SIG-M5 treated with dmso at 0.1 percent for 504 hours (cell line): ENCODE data around the gene TEKTIP1.

Experiments
- DNase-seq: peaks from one replicate; lab custom pipeline; 2025; ENCODE audit not compliant: unreplicated experiment; lab: John Stamatoyannopoulos, UW

TEKTIP1 gene

DNA sequence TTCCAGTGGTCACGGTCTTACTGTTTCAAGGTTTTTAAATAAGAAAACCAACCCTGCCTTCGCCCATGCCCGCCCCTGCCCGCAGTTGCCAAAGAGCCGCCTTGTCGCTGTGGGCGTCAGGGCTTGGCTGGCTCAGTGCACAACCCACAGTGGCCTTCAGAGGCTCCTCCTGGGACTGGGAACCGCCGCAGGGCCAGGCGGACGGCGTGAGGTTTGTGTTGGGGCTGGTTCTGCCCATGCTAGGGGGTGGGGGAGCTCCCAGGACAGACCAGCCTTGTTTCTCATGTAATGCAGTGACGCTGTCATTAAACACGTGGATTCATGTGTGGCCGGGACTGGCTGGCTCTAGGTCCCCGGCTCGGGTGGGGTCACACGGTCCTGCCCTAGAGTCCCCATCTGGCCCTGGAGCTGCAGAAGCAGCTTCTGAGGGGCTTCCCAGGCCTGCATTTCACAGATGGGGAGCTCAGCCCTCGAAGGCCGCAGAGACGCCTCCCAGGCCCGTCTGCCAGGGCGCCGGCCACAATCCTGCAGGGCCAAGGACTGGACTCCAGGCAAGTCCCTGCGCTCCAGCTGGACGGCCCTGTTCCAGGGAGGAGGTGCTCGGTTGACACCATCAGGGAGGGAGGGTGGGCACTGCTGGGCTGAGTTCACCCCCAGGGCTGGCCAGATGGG lies 2.4 kb upstream of the TEKTIP1 start:
- no peak for DNase-seq

DNA sequence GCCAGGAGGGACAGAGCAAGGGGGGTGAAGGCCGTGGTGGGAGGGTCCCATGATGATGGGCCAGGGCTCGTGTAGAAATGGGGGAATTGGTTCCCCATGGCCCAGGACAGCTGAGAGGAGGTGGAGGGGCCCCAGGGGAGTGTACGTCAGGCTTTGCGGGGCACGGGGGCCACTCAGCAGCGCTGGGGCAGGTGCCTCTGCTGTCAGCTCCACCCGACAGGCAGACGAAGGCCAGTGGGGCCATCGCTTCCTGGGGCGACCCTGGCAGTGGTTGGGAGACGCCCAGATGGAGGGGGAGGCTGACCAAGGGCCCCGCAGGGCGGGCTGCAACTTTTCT lies 1.9 kb upstream of the TEKTIP1 start:
- DNase-seq: no peak

DNA sequence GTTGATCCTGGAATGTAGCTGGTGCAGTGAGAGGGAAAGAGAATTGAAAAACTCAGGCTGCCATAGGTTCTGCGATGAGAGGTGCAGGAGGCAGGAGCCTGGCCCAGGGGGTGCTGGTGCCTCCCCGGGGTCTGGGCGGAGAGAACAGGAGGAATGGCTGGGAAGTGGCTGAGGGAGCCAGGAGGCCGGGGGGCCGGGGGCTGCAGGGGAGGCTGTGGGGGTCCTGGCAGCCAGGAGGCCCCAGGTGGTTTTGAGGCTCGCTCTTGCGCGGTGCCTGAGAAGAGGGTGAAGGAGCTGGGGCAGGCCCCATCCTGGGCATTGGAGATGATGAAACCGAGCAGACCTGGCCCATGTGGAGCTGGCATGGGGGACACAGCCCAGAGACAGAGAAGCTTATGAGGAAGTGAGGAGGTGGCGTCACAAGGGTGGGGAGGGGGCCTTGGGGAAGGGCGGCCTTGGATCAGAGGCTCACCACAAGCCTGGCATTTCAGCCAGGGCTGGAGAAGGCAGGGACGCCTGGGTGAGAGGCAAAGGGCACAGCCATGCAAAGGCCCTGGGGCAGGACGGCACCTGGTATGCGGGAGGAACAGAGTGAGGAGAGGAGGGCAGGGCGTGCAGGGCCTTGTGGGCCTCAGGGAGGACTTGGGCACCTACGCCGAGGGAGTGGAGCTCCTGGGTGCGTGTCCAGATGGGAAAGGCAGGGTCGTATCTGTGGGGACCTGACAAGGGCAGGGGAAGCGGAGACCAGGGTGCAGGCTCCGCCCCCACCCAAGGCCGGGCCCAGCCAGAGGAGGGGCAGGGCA lies 1.3 kb upstream of the TEKTIP1 start:
- no peak for DNase-seq

DNA sequence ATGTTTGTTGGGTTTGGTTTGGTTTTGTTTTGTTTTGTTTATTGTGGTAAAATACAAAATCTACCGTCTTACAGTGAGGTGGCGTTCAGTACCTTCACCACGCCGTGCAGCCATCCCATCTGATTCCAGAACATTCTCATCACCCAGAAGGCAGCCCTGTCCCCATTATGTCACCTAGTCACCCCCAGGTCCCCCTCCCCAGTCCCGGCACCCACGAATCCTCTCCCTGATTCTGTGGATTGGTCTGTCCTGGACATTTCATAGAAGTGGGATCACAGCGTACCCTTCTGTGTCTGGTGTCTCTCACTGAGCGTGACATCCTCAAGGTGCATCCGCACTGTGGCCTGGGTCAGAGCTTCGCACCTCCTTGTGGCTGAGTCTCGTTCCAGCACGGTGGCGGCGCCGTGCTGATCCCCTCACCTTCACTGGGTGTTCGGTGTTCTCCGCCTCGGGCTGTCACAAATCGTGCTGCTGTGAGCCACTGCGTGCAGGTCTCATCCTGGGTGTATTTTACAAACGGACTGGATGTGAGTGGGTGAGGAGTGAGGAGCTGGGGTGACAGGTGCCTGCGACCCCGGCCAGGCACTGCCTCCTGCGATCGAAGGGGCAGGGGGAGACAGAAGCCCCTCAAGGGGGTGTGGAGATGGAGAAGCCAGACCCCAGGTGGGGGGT lies 580 bp upstream of the TEKTIP1 start:
- no peak for DNase-seq

GRCh38 chr19:3539756-3540118 lies 763 bp downstream of the TEKTIP1 start:
- no peak for DNase-seq

DNA sequence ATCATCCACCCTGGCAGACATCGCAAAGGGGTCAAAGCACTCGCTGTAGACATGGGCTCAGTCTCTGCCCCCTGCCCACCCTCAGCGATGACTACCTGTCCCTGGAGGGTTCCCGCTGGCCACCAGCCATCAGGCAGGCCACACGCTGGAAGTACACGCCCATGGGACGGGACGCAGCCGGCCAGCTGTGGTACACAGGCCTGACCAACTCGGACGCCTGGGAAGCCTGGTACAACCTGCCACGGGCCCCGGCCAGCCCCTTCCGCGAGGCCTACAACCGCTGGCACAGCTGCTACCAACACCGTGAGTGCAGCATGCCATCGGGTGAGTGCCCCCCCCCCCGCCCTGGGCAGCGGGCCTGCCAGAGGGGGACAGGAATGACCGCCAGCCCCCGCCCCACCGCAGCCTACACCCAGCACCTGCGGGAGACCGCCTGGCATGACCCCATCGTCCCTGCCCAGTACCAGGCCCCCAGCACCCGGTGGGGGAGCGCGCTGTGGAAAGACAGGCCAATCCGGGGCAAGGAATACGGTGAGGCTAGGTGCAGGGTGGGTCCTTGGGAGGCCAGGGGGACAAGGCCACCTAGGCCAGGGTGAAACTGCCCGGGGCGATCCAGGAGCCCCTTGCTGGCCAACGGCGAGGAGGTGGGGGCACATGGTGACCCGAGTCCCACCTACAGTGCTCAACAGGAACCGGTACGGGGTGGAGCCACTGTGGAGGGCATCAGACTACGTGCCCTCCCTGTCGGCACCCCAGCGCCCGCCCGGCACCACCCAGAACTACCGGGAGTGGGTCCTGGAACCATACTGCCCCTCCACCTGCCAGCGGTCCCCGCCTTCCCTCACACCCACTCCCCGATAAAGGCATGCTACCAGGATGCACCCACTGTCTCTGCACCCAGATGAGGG lies 4.4 kb downstream of the TEKTIP1 start:
- DNase-seq: no peak

DNA sequence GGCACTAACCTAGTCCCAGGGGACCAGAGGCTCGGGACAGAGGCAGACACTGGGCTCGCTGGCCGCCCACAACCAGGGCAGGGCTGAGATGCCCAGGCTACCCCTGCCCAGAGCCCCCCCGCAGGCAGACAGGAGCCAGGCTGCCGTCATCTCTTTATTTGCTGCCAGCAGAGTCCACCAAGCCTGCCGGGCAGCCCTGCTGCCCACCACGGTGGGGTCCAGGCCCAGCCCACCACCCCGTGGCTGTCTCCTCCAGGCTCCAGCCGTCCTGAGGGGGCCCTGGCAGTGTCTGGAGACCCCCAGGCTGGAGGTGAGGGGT lies 5.0 kb downstream of the TEKTIP1 start:
- DNase-seq: no peak

DNA sequence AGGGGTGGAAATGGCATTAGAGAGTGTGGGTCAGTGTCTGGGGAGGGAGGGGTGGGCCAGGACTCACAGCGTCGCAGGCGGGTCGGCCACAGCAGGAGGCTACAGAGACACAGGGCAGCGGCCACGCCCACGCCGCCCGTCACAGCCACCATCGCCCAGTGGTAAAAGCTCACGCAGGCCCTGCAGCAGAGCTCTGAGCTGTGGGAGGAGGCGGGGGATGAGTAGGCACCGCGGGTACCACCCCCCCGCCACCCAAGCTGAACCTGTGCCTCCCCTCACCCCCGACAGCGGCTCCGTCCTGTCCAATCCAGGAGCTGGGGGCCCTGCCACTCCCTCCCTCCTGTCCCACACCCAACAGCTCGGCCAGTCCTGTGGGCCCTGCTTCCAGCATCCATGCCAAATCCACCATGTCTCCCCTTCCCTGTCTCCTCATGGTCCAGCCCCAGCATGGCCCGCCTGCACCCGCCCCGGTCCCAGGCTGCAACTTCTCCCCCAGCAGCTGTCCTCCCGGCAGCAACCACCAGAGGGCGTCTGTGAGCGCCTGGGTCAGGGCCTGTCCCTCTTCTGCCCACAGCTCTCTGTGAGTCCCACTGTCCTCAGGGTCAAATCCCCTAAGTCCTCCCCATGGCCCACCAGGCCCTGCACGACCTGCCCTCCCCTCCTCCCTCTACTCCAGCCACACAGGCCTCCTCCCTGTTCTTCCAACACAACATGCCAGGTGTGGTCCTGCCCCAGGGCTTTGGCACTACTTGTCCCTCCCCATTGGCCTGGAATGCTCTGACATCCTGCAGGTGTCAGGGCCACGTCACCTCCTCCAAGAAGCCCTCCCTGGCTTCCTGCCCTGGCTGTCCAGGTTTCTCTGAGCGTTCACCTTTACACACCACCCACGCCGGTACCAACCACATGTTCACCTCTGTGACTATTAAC lies 6.0 kb downstream of the TEKTIP1 start:
- no peak for DNase-seq

DNA sequence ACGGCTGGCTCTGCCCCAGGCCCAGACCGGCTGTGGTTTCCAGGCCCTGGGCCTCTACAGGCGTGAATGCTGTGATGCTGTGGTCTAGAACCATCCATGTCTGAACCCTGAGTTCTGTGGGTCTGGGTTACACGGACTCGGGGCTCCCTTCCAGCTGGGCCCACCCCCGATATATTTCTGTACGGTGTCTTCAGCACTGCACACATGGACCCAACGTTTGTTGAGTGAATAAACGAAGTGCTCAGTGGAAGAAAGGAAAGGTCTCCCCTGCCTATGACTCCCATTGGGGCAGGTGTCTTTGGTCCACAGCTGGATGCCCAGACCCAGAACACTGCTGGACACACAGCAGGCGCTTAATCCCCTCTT lies 6.7 kb downstream of the TEKTIP1 start:
- no peak for DNase-seq

DNA sequence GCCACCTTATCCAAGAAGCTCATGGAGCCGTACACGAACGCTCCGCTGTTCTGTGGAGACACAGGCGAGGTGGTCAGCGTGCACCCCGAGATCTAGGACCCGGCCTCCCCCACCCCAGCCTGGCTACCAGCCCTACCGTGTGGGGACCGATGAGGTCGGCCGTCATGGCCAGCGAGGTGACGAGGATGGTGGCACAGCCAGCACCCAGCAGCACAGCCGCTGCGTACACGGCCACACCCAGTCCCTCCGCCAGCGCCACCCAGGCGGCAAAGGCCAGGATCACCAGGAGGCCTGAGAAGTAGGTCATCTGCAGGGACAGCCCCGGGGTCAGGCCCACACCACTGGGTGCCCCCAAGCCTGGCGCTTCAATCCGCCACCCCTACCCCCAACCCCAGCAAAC lies 7.1 kb downstream of the TEKTIP1 start:
- no peak for DNase-seq

GRCh38 chr19:3547301-3547731 lies 8.3 kb downstream of the TEKTIP1 start:
- DNase-seq: no peak

- no peak for DNase-seq
Measured at GRCh38 chr19:3547767-3548282, 8.9 kb downstream of the TEKTIP1 start.

GRCh38 chr19:3548606-3549005 lies 9.6 kb downstream of the TEKTIP1 start:
- DNase-seq: peak; percentile 61

DNA sequence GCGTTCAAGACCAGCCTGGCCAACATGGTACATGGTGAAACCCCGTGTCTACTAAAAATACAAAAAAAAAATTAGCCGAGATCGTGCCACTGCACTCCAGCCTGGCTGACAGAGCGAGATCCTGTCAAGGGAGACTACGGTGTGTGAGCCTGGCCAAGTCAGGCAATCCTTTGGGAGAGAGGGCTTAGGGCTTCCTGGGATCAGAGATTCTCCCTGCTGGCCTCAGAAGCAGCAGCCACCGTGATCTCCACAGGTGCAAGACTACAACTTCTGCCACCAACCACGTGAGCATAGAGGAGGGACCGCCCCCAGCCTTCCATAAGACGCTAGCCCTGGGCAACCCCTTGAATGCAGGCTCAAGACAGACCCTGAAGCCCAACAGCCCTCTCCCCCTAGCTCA lies 10.8 kb downstream of the TEKTIP1 start:
- DNase-seq: no peak

DNA sequence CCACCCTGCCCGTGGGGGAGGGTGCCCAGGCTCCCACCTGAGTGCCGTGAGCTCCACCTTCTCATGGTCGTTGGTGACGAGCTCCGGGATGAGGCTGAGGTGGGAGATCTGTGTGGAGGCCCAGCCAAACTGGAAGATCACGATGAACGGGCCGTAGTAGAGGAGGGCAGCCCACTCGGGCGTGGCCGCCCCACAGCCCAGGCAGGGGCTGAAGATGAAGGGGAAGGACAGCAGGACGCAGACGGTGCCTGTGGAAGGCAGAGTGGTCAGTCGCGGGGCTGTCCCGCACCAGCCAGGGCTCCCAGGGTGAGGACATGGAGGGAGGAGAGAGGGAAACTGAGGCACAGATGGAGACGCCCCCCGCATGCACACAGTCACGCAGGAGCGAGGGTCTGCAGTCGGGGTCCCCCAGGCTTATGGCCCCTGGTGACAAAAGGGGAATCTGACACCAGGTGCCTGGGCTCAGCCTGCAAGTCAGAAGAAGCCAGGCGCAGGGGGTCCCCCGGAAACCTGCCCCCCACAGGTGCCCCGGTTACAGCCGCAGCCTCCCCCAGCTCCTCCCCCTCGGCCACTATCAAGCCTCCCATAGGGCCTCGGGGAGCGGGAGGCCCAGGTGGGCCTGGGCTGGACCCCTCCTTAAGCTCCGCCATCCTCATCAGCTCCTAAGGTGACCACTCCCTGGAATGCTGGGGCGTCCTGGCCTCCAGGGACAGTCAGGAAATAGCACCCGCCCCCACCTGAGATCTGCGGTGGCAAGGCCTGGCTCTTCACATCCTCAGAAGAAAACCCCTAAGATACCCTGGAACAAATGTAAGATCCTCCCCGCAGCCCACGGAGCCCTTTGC lies 12.2 kb downstream of the TEKTIP1 start:
- no peak for DNase-seq

- DNase-seq: no peak
Measured at GRCh38 chr19:3551792-3552095, 12.8 kb downstream of the TEKTIP1 start.

DNA sequence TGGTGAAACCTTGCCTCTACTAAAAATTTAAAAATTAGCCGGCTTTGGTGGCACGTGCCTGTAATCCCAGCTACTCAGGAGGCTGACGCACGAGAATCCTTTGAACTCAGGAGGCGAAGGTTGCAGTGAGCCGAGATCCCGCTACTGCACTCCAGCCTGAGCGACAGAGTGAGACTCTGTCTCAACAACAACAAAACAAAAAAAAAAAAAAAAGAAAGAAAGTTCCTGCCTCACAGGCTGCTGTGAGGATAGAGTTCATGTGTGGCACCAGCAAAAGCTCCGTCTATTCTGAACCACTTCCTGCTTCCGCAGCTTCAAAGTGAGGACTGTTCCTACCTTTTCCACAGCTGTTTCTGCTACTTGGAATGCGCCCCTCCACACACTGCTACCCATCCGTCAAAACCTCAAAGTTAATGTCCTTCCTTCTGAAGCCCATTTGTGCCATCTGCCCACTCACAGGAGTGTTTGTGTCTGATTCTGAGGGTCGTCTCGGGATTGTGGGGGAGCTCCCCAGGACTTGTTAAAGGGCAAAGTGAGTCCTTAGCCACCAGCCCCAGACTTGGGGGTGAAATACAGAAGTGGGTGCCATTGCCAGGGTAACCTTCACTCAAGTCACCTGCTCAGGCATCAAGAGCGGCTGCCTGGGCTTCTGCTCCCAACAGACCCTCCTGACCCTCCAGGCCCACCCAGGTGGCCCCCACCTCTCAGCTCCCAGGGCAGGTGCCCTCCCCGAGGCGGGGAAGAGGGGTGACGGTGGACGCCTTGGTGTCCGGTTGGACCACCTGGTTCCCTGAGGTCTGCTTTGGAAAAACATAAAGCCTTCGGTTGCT lies 15.5 kb downstream of the TEKTIP1 start:
- peak; percentile 37 for DNase-seq

- DNase-seq: no peak
Measured at GRCh38 chr19:3555653-3556422, 16.9 kb downstream of the TEKTIP1 start.
